MM.1S (cell line): ENCODE measurements around the gene SEC61A1.

Source experiments
- DNase-seq: peaks from one replicate; pipeline ENCODE4 v3.0.0-alpha.2; 2015
- H2AFZ ChIP-seq: fragments of 300-600 bp; sonication (generic); 2 replicates; pipeline ENCODE4 v1.6.0; 2016; ENCODE audit warnings: antibody characterized with exemption, low read length
- H3F3A ChIP-seq: fragments of 300-600 bp; sonication (generic); 2 replicates; pipeline ENCODE4 v1.6.1; 2016; ENCODE audit warnings: mild to moderate bottlenecking, antibody characterized with exemption, low read length, moderate library complexity, mixed read lengths; ENCODE audit not compliant: insufficient read depth
- H3K27ac ChIP-seq: fragments of 300-600 bp; sonication (generic); 2 replicates; pipeline ENCODE4 v1.5.1; 2016; ENCODE audit warnings: mild to moderate bottlenecking, low read length
- H3K27me3 ChIP-seq: fragments of 300-600 bp; sonication (generic); replicated peaks from 2 replicates; pipeline ENCODE4 v1.6.0; 2016; ENCODE audit warnings: low read length; ENCODE audit not compliant: insufficient read depth
- H3K36me3 ChIP-seq: fragments of 300-600 bp; sonication (generic); replicated peaks from 2 replicates; pipeline ENCODE4 v1.6.1; 2016; ENCODE audit warnings: mild to moderate bottlenecking, low read length, mixed read lengths; ENCODE audit not compliant: insufficient read depth
- H3K4me1 ChIP-seq: fragments of 300-600 bp; sonication (generic); 2 replicates; pipeline ENCODE4 v1.6.1; 2016; ENCODE audit warnings: low read length, mixed read lengths
- H3K4me2 ChIP-seq: fragments of 300-600 bp; sonication (generic); 2 replicates; pipeline ENCODE4 v1.6.0; 2016; ENCODE audit warnings: low read depth, low read length
- H3K4me3 ChIP-seq: fragments of 300-600 bp; sonication (generic); 2 replicates; pipeline ENCODE4 v1.5.1; 2016; ENCODE audit warnings: low read length, mixed read lengths
- H3K79me2 ChIP-seq: fragments of 300-600 bp; sonication (generic); 2 replicates; pipeline ENCODE4 v1.6.1; 2016; ENCODE audit warnings: mixed run types, low read length, mixed read lengths
- H3K9ac ChIP-seq: fragments of 300-600 bp; sonication (generic); 2 replicates; pipeline ENCODE4 v1.6.1; 2016; ENCODE audit warnings: low read length, mixed read lengths
- H3K9me2 ChIP-seq: fragments of 300-600 bp; sonication (generic); replicated peaks from 2 replicates; pipeline ENCODE4 v1.6.1; 2016; ENCODE audit warnings: mild to moderate bottlenecking, low read length, mixed read lengths; ENCODE audit not compliant: insufficient read depth
- H3K9me3 ChIP-seq: fragments of 300-600 bp; sonication (generic); replicated peaks from 2 replicates; pipeline ENCODE4 v1.6.1; 2016; ENCODE audit warnings: mild to moderate bottlenecking, low read length, mixed read lengths; ENCODE audit not compliant: insufficient read depth
- H4K20me1 ChIP-seq: fragments of 300-600 bp; sonication (generic); 2 replicates; pipeline ENCODE4 v1.6.1; 2016; ENCODE audit warnings: mild to moderate bottlenecking, low read length, moderate library complexity, mixed read lengths; ENCODE audit not compliant: insufficient read depth
- CTCF ChIP-seq: fragments of 300-600 bp; sonication (generic); IDR thresholded peaks from 2 replicates; pipeline ENCODE4 v1.5.1; 2016; ENCODE audit warnings: antibody characterized with exemption, low read length, mixed read lengths
- EZH2 ChIP-seq: fragments of 300-600 bp; sonication (generic); optimal IDR thresholded peaks from 2 replicates; pipeline ENCODE3; 2017; ENCODE audit warnings: low read depth, mild to moderate bottlenecking, antibody characterized with exemption, low read length, mixed read lengths
- EZH2phosphoT487 ChIP-seq: fragments of 300-600 bp; sonication (generic); IDR thresholded peaks from 2 replicates; pipeline ENCODE4 v1.6.1; 2018; ENCODE audit warnings: antibody characterized with exemption, low read length

SEC61A1 gene

GRCh38 chr3:128064962-128065361 lies 12.7 kb downstream of the SEC61A1 start:
- DNase-seq: no peak
- Histone ChIP-seq H4K20me1 (peaks cover 31% of the 10 kb centered on the region; the same call in 1 of the 2 replicates), H3K9ac (no peak overlapping the region), H3K4me3 (no peak overlapping the region), H3K9me3 (no peaks in the 10 kb centered on the region), H2AFZ (no peak overlapping the region), H3K27ac (no peak overlapping the region), H3K27me3 (no peaks in the 10 kb centered on the region), H3K36me3 (peaks cover 66% of the 10 kb centered on the region), H3K79me2 (peaks cover 94% of the 10 kb centered on the region), H3F3A (peaks cover 16% of the 10 kb centered on the region), H3K4me1 (no peaks in the 10 kb centered on the region), H3K9me2 (no peaks in the 10 kb centered on the region), H3K4me2 (no peak overlapping the region)
- TF ChIP-seq CTCF (no peak), EZH2 (no peak), EZH2phosphoT487 (no peak)

GRCh38 chr3:128066114-128066513 lies 13.9 kb downstream of the SEC61A1 start:
- Histone ChIP-seq H4K20me1 (peaks cover 28% of the 10 kb centered on the region; the same call in 1 of the 2 replicates), H3K9ac (no peak overlapping the region), H3F3A (peaks cover 16% of the 10 kb centered on the region), H2AFZ (no peak overlapping the region), H3K9me2 (no peaks in the 10 kb centered on the region), H3K4me3 (no peak overlapping the region), H3K36me3 (peaks cover 57% of the 10 kb centered on the region), H3K4me2 (no peak overlapping the region), H3K27ac (no peak overlapping the region), H3K9me3 (no peaks in the 10 kb centered on the region), H3K4me1 (no peaks in the 10 kb centered on the region), H3K79me2 (peaks cover 94% of the 10 kb centered on the region), H3K27me3 (no peaks in the 10 kb centered on the region)
- no peak for DNase-seq
- TF ChIP-seq EZH2phosphoT487: no peak
- TF ChIP-seq EZH2: no peak
- TF ChIP-seq CTCF: no peak

GRCh38 chr3:128066676-128067075 lies 14.4 kb downstream of the SEC61A1 start:
- TF ChIP-seq EZH2 (no peak), CTCF (no peak), EZH2phosphoT487 (no peak)
- Histone ChIP-seq H3K36me3 (peaks cover 51% of the 10 kb centered on the region), H3K4me1 (no peaks in the 10 kb centered on the region), H3K27ac (no peak overlapping the region), H3F3A (peaks cover 16% of the 10 kb centered on the region), H2AFZ (no peak overlapping the region), H3K4me3 (no peak overlapping the region), H3K27me3 (no peaks in the 10 kb centered on the region), H3K9ac (no peak overlapping the region), H3K9me2 (no peaks in the 10 kb centered on the region), H4K20me1 (peaks cover 23% of the 10 kb centered on the region; the same call in 1 of the 2 replicates), H3K9me3 (no peaks in the 10 kb centered on the region), H3K4me2 (no peak overlapping the region), H3K79me2 (peaks cover 93% of the 10 kb centered on the region)
- no peak for DNase-seq
